HEK293 (cell line): ENCODE results near the gene SFR1.

Source experiments
- BCL11A ChIP-seq: fragments of 450-650 bp; formaldehyde crosslinking; IDR thresholded peaks from 2 replicates; pipeline ENCODE4 v1.5.1; 2016; ENCODE audit warnings: low read depth, missing biosample characterization, missing genetic modification characterization
- FEZF1 ChIP-seq: fragments of 450-650 bp; formaldehyde crosslinking; IDR thresholded peaks from 2 replicates; pipeline ENCODE4 v1.5.1; 2016; ENCODE audit warnings: missing biosample characterization, missing genetic modification characterization
- HOXC10 ChIP-seq: sonication (generic); formaldehyde crosslinking; IDR thresholded peaks from 2 replicates; pipeline ENCODE4 v1.8.1; 2023; ENCODE audit warnings: mild to moderate bottlenecking, missing genetic modification reagents
- IKZF3 ChIP-seq: fragments of 450-650 bp; IDR thresholded peaks from 2 replicates; pipeline ENCODE4 v1.5.0; 2018; ENCODE audit warnings: missing biosample characterization, mild to moderate bottlenecking, missing genetic modification characterization, moderate library complexity
- KLF1 ChIP-seq: fragments of 450-650 bp; formaldehyde crosslinking; IDR thresholded peaks from 2 replicates; pipeline ENCODE4 v1.5.1; 2016; ENCODE audit warnings: missing biosample characterization, missing genetic modification characterization
- KLF10 ChIP-seq: fragments of 450-650 bp; IDR thresholded peaks from 2 replicates; pipeline ENCODE4 v1.5.1; 2018; ENCODE audit warnings: missing biosample characterization, mild to moderate bottlenecking, missing genetic modification characterization
- KLF7 ChIP-seq: fragments of 450-650 bp; formaldehyde crosslinking; IDR thresholded peaks from 2 replicates; pipeline ENCODE4 v1.5.1; 2016; ENCODE audit warnings: missing biosample characterization, missing genetic modification characterization, borderline replicate concordance
- KLF8 ChIP-seq: fragments of 450-650 bp; formaldehyde crosslinking; IDR thresholded peaks from 2 replicates; pipeline ENCODE4 v1.5.1; 2016; ENCODE audit warnings: missing biosample characterization, missing genetic modification characterization
- OSR2 ChIP-seq: fragments of 450-650 bp; formaldehyde crosslinking; IDR thresholded peaks from 2 replicates; pipeline ENCODE4 v1.5.1; 2016; ENCODE audit warnings: missing biosample characterization, missing genetic modification characterization
- SCRT2 ChIP-seq: fragments of 450-650 bp; formaldehyde crosslinking; IDR thresholded peaks from 2 replicates; pipeline ENCODE4 v1.5.1; 2016; ENCODE audit warnings: missing biosample characterization, missing genetic modification characterization
- SP3 ChIP-seq: fragments of 450-650 bp; formaldehyde crosslinking; IDR thresholded peaks from 2 replicates; pipeline ENCODE4 v1.5.1; 2016; ENCODE audit warnings: missing biosample characterization, missing genetic modification characterization
- SP7 ChIP-seq: fragments of 450-650 bp; formaldehyde crosslinking; IDR thresholded peaks from 2 replicates; pipeline ENCODE4 v1.5.1; 2016; ENCODE audit warnings: missing biosample characterization, missing genetic modification characterization
- TRIM28 ChIP-seq: IDR thresholded peaks from 2 replicates; pipeline ENCODE4 v1.6.1; 2011; ENCODE audit warnings: low read length, control low read depth, borderline replicate concordance
- WT1 ChIP-seq: fragments of 450-650 bp; formaldehyde crosslinking; IDR thresholded peaks from 2 replicates; pipeline ENCODE4 v1.5.1; 2016; ENCODE audit warnings: missing biosample characterization, missing genetic modification characterization
- ZBTB17 ChIP-seq: fragments of 450-650 bp; formaldehyde crosslinking; IDR thresholded peaks from 2 replicates; pipeline ENCODE4 v1.5.1; 2016; ENCODE audit warnings: missing biosample characterization, missing genetic modification characterization
- ZEB2 ChIP-seq: fragments of 450-650 bp; formaldehyde crosslinking; IDR thresholded peaks from 2 replicates; pipeline ENCODE4 v1.5.1; 2016; ENCODE audit warnings: missing biosample characterization, missing genetic modification characterization
- ZIC2 ChIP-seq: fragments of 450-650 bp; formaldehyde crosslinking; IDR thresholded peaks from 2 replicates; pipeline ENCODE4 v1.5.1; 2016; ENCODE audit warnings: missing biosample characterization, missing genetic modification characterization
- ZNF184 ChIP-seq: fragments of 450-650 bp; IDR thresholded peaks from 2 replicates; pipeline ENCODE4 v1.5.1; 2018; ENCODE audit warnings: missing biosample characterization, mild to moderate bottlenecking, missing genetic modification characterization
- ZNF248 ChIP-seq: fragments of 450-650 bp; formaldehyde crosslinking; IDR thresholded peaks from 2 replicates; pipeline ENCODE4 v1.5.1; 2017; ENCODE audit warnings: missing biosample characterization, missing genetic modification characterization
- ZNF324 ChIP-seq: fragments of 450-650 bp; formaldehyde crosslinking; IDR thresholded peaks from 2 replicates; pipeline ENCODE4 v1.5.1; 2016; ENCODE audit warnings: missing biosample characterization, missing genetic modification characterization
- ZNF48 ChIP-seq: fragments of 450-650 bp; formaldehyde crosslinking; IDR thresholded peaks from 2 replicates; pipeline ENCODE4 v1.5.1; 2016; ENCODE audit warnings: missing biosample characterization, missing genetic modification characterization
- ZNF501 ChIP-seq: fragments of 450-650 bp; formaldehyde crosslinking; IDR thresholded peaks from 2 replicates; pipeline ENCODE4 v1.5.1; 2016; ENCODE audit warnings: missing biosample characterization, missing genetic modification characterization
- ZNF580 ChIP-seq: fragments of 450-650 bp; formaldehyde crosslinking; IDR thresholded peaks from 2 replicates; pipeline ENCODE4 v1.5.1; 2016; ENCODE audit warnings: missing biosample characterization, missing genetic modification characterization
- ZNF585B ChIP-seq: fragments of 450-650 bp; formaldehyde crosslinking; IDR thresholded peaks from 2 replicates; pipeline ENCODE4 v1.5.1; 2016; ENCODE audit warnings: missing biosample characterization, missing genetic modification characterization
- ZNF596 ChIP-seq: fragments of 450-650 bp; IDR thresholded peaks from 2 replicates; pipeline ENCODE4 v1.5.0; 2018; ENCODE audit warnings: missing biosample characterization, mild to moderate bottlenecking, missing genetic modification characterization, moderate library complexity
- ZNF626 ChIP-seq: fragments of 450-650 bp; sonication (Bioruptor Pico); formaldehyde crosslinking; IDR thresholded peaks from 2 replicates; pipeline ENCODE4 v1.5.1; 2018; ENCODE audit warnings: missing biosample characterization, missing genetic modification characterization, inconsistent platforms
- ZNF629 ChIP-seq: fragments of 450-650 bp; formaldehyde crosslinking; IDR thresholded peaks from 2 replicates; pipeline ENCODE4 v1.5.1; 2017; ENCODE audit warnings: missing biosample characterization, missing genetic modification characterization
- ZNF660 ChIP-seq: fragments of 450-650 bp; IDR thresholded peaks from 2 replicates; pipeline ENCODE4 v1.5.1; 2018; ENCODE audit warnings: missing biosample characterization, mild to moderate bottlenecking, missing genetic modification characterization
- ZNF768 ChIP-seq: fragments of 450-650 bp; formaldehyde crosslinking; IDR thresholded peaks from 2 replicates; pipeline ENCODE4 v1.5.1; 2018; ENCODE audit warnings: missing biosample characterization, mild to moderate bottlenecking, missing genetic modification characterization
- ZNF837 ChIP-seq: fragments of 450-650 bp; formaldehyde crosslinking; IDR thresholded peaks from 2 replicates; pipeline ENCODE4 v1.5.1; 2016; ENCODE audit warnings: missing biosample characterization, missing genetic modification characterization
- TF ChIP-seq, protein P1 (sequence below): fragments of 450-650 bp; formaldehyde crosslinking; IDR thresholded peaks from 2 replicates; pipeline ENCODE4 v1.5.1; 2016; ENCODE audit warnings: missing biosample characterization, missing genetic modification characterization, borderline replicate concordance
- TF ChIP-seq, protein P2 (sequence below): fragments of 450-650 bp; formaldehyde crosslinking; IDR thresholded peaks from 2 replicates; pipeline ENCODE4 v1.5.1; 2017; ENCODE audit warnings: missing biosample characterization, missing genetic modification characterization

Gene SFR1

GRCh38 chr10:104076743-104077160 lies 45.2 kb upstream of the SFR1 start (continued):
- TF ChIP-seq BCL11A (tag by site-specific recombination), result peak; percentile 20; the same call in 1 of the 2 replicates
- TF ChIP-seq IKZF3 (tag by site-specific recombination), result peak; percentile 27; the same call in 1 of the 2 replicates
- 0 out of 2 replicates have a peak, but pooled peaks have one; percentile 26 for TF ChIP-seq ZNF596 (tag by site-specific recombination)
- peak; percentile 88 for TF ChIP-seq SCRT2 (tag by site-specific recombination)
- TF ChIP-seq ZIC2 (tag by site-specific recombination), result peak; percentile 46
- no peak for TF ChIP-seq ZNF184 (tag by site-specific recombination)
- TF ChIP-seq HOXC10, result no peak
- TF ChIP-seq KLF7 (tag by site-specific recombination), result 0 out of 2 replicates have a peak, but pooled peaks have one; percentile 41
- 0 out of 2 replicates have a peak, but pooled peaks have one; percentile 49 for TF ChIP-seq ZNF580 (tag by site-specific recombination)
- peak; percentile 94 for TF ChIP-seq OSR2 (tag by site-specific recombination)
- TF ChIP-seq ZNF501, result peak; percentile 74; the same call in 1 of the 2 replicates
- TF ChIP-seq TRIM28, result 0 out of 2 replicates have a peak, but pooled peaks have one; percentile 29
- peak; percentile 63 for TF ChIP-seq FEZF1 (tag by site-specific recombination)
- TF ChIP-seq SP7 (tag by site-specific recombination), result peak; percentile 88
- peak; percentile 85 for TF ChIP-seq WT1 (tag by site-specific recombination)
- no peak for TF ChIP-seq ZNF837
- TF ChIP-seq ZNF248 (tag by site-specific recombination), result no peak
- TF ChIP-seq ZNF768 (tag by site-specific recombination), result no peak
- TF ChIP-seq ZNF629 (tag by site-specific recombination), result peak; percentile 45; the same call in 1 of the 2 replicates
- peak; percentile 77 for TF ChIP-seq ZEB2 (tag by site-specific recombination)
- TF ChIP-seq ZBTB17, result peak; percentile 57; the same call in 1 of the 2 replicates
- TF ChIP-seq, protein P1, sequence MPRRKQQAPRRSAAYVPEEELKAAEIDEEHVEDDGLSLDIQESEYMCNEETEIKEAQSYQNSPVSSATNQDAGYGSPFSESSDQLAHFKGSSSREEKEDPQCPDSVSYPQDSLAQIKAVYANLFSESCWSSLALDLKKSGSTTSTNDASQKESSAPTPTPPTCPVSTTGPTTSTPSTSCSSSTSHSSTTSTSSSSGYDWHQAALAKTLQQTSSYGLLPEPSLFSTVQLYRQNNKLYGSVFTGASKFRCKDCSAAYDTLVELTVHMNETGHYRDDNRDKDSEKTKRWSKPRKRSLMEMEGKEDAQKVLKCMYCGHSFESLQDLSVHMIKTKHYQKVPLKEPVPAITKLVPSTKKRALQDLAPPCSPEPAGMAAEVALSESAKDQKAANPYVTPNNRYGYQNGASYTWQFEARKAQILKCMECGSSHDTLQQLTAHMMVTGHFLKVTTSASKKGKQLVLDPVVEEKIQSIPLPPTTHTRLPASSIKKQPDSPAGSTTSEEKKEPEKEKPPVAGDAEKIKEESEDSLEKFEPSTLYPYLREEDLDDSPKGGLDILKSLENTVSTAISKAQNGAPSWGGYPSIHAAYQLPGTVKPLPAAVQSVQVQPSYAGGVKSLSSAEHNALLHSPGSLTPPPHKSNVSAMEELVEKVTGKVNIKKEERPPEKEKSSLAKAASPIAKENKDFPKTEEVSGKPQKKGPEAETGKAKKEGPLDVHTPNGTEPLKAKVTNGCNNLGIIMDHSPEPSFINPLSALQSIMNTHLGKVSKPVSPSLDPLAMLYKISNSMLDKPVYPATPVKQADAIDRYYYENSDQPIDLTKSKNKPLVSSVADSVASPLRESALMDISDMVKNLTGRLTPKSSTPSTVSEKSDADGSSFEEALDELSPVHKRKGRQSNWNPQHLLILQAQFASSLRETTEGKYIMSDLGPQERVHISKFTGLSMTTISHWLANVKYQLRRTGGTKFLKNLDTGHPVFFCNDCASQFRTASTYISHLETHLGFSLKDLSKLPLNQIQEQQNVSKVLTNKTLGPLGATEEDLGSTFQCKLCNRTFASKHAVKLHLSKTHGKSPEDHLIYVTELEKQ, result no peak
- no peak for TF ChIP-seq KLF8 (tag by site-specific recombination)
- TF ChIP-seq ZNF48 (tag by site-specific recombination), result no peak
- no peak for TF ChIP-seq ZNF626
- no peak for TF ChIP-seq ZNF585B (tag by site-specific recombination)
- 0 out of 2 replicates have a peak, but pooled peaks have one; percentile 13 for TF ChIP-seq KLF10 (tag by site-specific recombination)
- no peak for TF ChIP-seq SP3 (tag by site-specific recombination)
- 0 out of 2 replicates have a peak, but pooled peaks have one; percentile 19 for TF ChIP-seq ZNF324 (tag by site-specific recombination)
- TF ChIP-seq KLF1, result no peak
- TF ChIP-seq, protein P2, sequence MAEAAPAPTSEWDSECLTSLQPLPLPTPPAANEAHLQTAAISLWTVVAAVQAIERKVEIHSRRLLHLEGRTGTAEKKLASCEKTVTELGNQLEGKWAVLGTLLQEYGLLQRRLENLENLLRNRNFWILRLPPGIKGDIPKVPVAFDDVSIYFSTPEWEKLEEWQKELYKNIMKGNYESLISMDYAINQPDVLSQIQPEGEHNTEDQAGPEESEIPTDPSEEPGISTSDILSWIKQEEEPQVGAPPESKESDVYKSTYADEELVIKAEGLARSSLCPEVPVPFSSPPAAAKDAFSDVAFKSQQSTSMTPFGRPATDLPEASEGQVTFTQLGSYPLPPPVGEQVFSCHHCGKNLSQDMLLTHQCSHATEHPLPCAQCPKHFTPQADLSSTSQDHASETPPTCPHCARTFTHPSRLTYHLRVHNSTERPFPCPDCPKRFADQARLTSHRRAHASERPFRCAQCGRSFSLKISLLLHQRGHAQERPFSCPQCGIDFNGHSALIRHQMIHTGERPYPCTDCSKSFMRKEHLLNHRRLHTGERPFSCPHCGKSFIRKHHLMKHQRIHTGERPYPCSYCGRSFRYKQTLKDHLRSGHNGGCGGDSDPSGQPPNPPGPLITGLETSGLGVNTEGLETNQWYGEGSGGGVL (tag by site-specific recombination), result 0 out of 2 replicates have a peak, but pooled peaks have one; percentile 15
- peak; percentile 54; the same call in 1 of the 2 replicates for TF ChIP-seq ZNF660
